Endometrial microvascular endothelial cells (primary cell): ENCODE results near the gene MELK. TPM values are rescaled to one million over a fixed set of nuclear protein-coding genes. Genes with fewer than 3 reads are reported as not detected.

Source experiments
- in situ Hi-C: cut with HindIII; loops from 2 replicates; pipeline ENCODE4 v1.10.0; 2017; ENCODE audit warnings: low sequenced_read_pairs, low pct_unique_long_range_greater_than_20kb; ENCODE audit errors: inconsistent ontology term
- total RNA-seq: library from RNA; depleted of rRNA; stranded (reverse); fragments of >200 nt; gene quantifications from one replicate; pipeline ENCODE4 v1.2.3, GENCODE V29; 2015; ENCODE audit errors: inconsistent ontology term

The MELK gene
- total RNA-seq, 1 donor from 2014 or later, result 61.8 TPM

- in situ Hi-C loops, result no loop called here
Observed at GRCh38 chr9:36720043-36720442, 147.3 kb downstream of the MELK start.

DNA sequence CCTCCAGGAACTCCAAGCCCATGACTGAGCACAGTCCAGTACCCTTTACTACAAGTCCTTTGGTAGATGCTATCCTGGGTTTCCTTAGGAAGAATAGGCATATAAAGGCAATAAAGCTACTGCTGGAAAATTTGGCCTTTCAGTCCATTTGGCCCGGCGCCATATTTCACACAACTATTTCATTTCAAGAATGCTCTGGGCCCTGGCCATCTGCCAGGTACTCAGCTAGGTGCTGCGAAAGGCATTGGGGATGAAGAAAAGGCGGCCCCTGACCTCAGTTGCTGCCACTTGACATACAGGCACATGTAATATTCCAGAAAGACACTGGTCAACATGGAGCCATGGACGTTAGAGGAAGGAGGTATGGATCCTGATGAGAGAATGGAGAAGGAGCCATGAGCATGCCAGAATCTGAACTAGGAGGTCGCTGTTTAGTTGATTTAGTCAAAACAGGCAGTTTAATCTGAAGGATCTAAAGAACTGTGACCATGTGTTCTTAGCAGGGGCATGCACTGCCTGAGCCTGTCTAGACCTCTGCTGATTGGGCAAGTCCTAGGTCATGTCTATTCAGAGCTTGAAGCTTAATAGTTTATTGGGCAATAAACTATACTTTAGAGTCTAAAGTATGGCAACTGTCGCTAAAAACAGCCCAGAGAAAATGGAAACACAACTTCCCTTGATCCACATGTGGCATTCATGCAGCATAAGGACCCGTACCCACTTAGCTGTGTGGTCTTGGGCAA lies 149.3 kb downstream of the MELK start:
- in situ Hi-C loops, result no loop called here

GRCh38 chr9:36725777-36726356 lies 153.2 kb downstream of the MELK start:
- in situ Hi-C loops, result no loop called here

Other genes starting within 250 kb of the MELK start
- gene RNF38, start 172.6 kb upstream of the MELK start, total RNA-seq, result 19.7 TPM